H9 (cell line): ENCODE data around the gene GRIK3. TPM values are rescaled to one million over a fixed set of nuclear protein-coding genes. Genes with fewer than 3 reads are reported as not detected.

Experiments
- DNase-seq: peaks from one replicate; pipeline ENCODE4 v3.0.0-alpha.2; 2017
- H2AFZ ChIP-seq: one replicate; pipeline ENCODE4 v1.6.1; 2013; ENCODE audit warnings: mild to moderate bottlenecking, low read length, control low read depth, moderate library complexity
- H2AK5ac ChIP-seq: 2 replicates; pipeline ENCODE4 v1.6.1; 2013; ENCODE audit warnings: low read length, control low read depth, mixed read lengths; ENCODE audit not compliant: insufficient read length
- H2BK120ac ChIP-seq: one replicate; pipeline ENCODE4 v1.6.1; 2013; ENCODE audit warnings: low read depth, mild to moderate bottlenecking, low read length, control low read depth, inconsistent platforms; ENCODE audit not compliant: poor library complexity, severe bottlenecking
- H2BK12ac ChIP-seq: 2 replicates; pipeline ENCODE4 v1.6.1; 2013; ENCODE audit warnings: low read length, control low read depth, mixed read lengths, low read depth; ENCODE audit not compliant: insufficient read length
- H2BK15ac ChIP-seq: 2 replicates; pipeline ENCODE4 v1.6.1; 2013; ENCODE audit warnings: low read depth, low read length, control low read depth
- H2BK20ac ChIP-seq: one replicate; pipeline ENCODE4 v1.6.1; 2013; ENCODE audit warnings: low read depth, mild to moderate bottlenecking, low read length, control low read depth, inconsistent platforms; ENCODE audit not compliant: poor library complexity, severe bottlenecking
- H2BK5ac ChIP-seq: 2 replicates; pipeline ENCODE4 v1.6.1; 2013; ENCODE audit warnings: low read length, control low read depth, mixed read lengths; ENCODE audit not compliant: insufficient read length
- H3K14ac ChIP-seq: 2 replicates; pipeline ENCODE4 v1.6.1; 2013; ENCODE audit warnings: low read length, control low read depth; ENCODE audit not compliant: insufficient read depth
- H3K18ac ChIP-seq: 2 replicates; pipeline ENCODE4 v1.6.1; 2013; ENCODE audit warnings: low read depth, mild to moderate bottlenecking, mixed read lengths, low read length, control low read depth; ENCODE audit not compliant: insufficient read length
- H3K23ac ChIP-seq: 2 replicates; pipeline ENCODE4 v1.6.1; 2013; ENCODE audit warnings: low read length, control low read depth, mixed read lengths, low read depth; ENCODE audit not compliant: insufficient read length
- H3K23me2 ChIP-seq: 2 replicates; pipeline ENCODE4 v1.6.1; 2013; ENCODE audit warnings: low read depth, mild to moderate bottlenecking, mixed read lengths, low read length, control low read depth; ENCODE audit not compliant: insufficient read length, poor library complexity, severe bottlenecking
- H3K27ac ChIP-seq: 2 replicates; pipeline ENCODE4 v1.5.1; 2013; ENCODE audit warnings: low read length, control low read depth, mixed read lengths, low read depth; ENCODE audit not compliant: insufficient read length
- H3K27me3 ChIP-seq: 2 replicates; pipeline ENCODE4 v1.6.1; 2013; ENCODE audit warnings: low read length, control low read depth, inconsistent platforms; ENCODE audit not compliant: insufficient read depth
- H3K4ac ChIP-seq: 2 replicates; pipeline ENCODE4 v1.6.1; 2013; ENCODE audit warnings: low read depth, mild to moderate bottlenecking, control low read depth, inconsistent platforms, low read length, moderate library complexity
- H3K4me1 ChIP-seq: 2 replicates; pipeline ENCODE4 v1.6.1; 2013; ENCODE audit warnings: low read length, control low read depth, inconsistent platforms; ENCODE audit not compliant: insufficient read depth
- H3K4me2 ChIP-seq: 2 replicates; pipeline ENCODE4 v1.6.1; 2013; ENCODE audit warnings: low read length, control low read depth, mixed read lengths; ENCODE audit not compliant: insufficient read length, insufficient read depth
- H3K56ac ChIP-seq: 2 replicates; pipeline ENCODE4 v1.6.1; 2013; ENCODE audit warnings: low read depth, mild to moderate bottlenecking, mixed read lengths, low read length, control low read depth; ENCODE audit not compliant: insufficient read length
- H3K79me1 ChIP-seq: 2 replicates; pipeline ENCODE4 v1.6.1; 2013; ENCODE audit warnings: low read depth, mild to moderate bottlenecking, moderate library complexity, low read length, control low read depth, inconsistent platforms; ENCODE audit not compliant: insufficient read depth, poor library complexity, severe bottlenecking
- H3K79me2 ChIP-seq: 2 replicates; pipeline ENCODE4 v1.6.1; 2013; ENCODE audit warnings: low read length, control low read depth, inconsistent platforms; ENCODE audit not compliant: insufficient read depth
- H3K9ac ChIP-seq: 2 replicates; pipeline ENCODE4 v1.6.1; 2013; ENCODE audit warnings: low read length, control low read depth, mixed read lengths; ENCODE audit not compliant: insufficient read length; ENCODE audit errors: extremely low read depth
- H3K9me3 ChIP-seq: one replicate; pipeline ENCODE4 v1.6.1; 2013; ENCODE audit warnings: low read depth, low read length, inconsistent platforms; ENCODE audit not compliant: control insufficient read depth
- H3T11ph ChIP-seq: one replicate; pipeline ENCODE4 v1.6.1; 2013; ENCODE audit warnings: mild to moderate bottlenecking, low read length, control low read depth, inconsistent platforms
- H4K20me1 ChIP-seq: one replicate; pipeline ENCODE4 v1.6.1; 2013; ENCODE audit not compliant: control insufficient read depth, insufficient read length, insufficient read depth
- H4K5ac ChIP-seq: 2 replicates; pipeline ENCODE4 v1.6.1; 2013; ENCODE audit warnings: low read depth, mild to moderate bottlenecking, mixed read lengths, low read length, control low read depth; ENCODE audit not compliant: insufficient read length
- H4K8ac ChIP-seq: replicated peaks from 2 replicates; pipeline ENCODE4 v1.6.1; 2013; ENCODE audit warnings: low read length, control low read depth, mixed read lengths, low read depth; ENCODE audit not compliant: insufficient read length
- H4K91ac ChIP-seq: 2 replicates; pipeline ENCODE4 v1.6.1; 2013; ENCODE audit warnings: low read depth, mild to moderate bottlenecking, moderate library complexity, mixed read lengths, low read length, control low read depth; ENCODE audit not compliant: insufficient read length
- H3K27ac Mint-ChIP-seq, 3 experiments: 2 replicates in 2 of 3; 3 replicates in 1 of 3; pipeline ENCODE4 v1.8.0; 2020 to 2021; ENCODE audit warnings: mixed read lengths in 3 of 3, mild to moderate bottlenecking in 1 of 3, moderate library complexity in 1 of 3
- H3K27me3 Mint-ChIP-seq: 2 replicates; pipeline ENCODE4 v1.8.0; 2021; ENCODE audit warnings: low read depth, mild to moderate bottlenecking, moderate library complexity, mixed read lengths
- H3K36me3 Mint-ChIP-seq, 3 experiments: 2 replicates in 2 of 3; 3 replicates in 1 of 3; pipeline ENCODE4 v1.8.0; 2020 to 2021; ENCODE audit warnings: low read depth in 3 of 3, mixed read lengths in 3 of 3; ENCODE audit not compliant: insufficient read depth in 1 of 3
- H3K4me1 Mint-ChIP-seq, 2 experiments: 2 replicates each; pipeline ENCODE4 v1.8.0; 2020; ENCODE audit warnings: mixed read lengths in 2 of 2
- H3K4me3 Mint-ChIP-seq, 2 experiments: 2 replicates in 1 of 2; 3 replicates in 1 of 2; pipeline ENCODE4 v1.8.0; 2020 to 2021; ENCODE audit warnings: mild to moderate bottlenecking in 2 of 2, mixed read lengths in 2 of 2, moderate library complexity in 1 of 2
- H3K9me3 Mint-ChIP-seq, 2 experiments: 2 replicates in 1 of 2; 3 replicates in 1 of 2; pipeline ENCODE4 v1.8.0; 2020; ENCODE audit warnings: mild to moderate bottlenecking in 2 of 2, mixed read lengths in 2 of 2, moderate library complexity in 1 of 2
- CTCF ChIP-seq: fragments of 200-600 bp; sonication (generic); conservative IDR thresholded peaks from 3 replicates; pipeline ENCODE4 v1.8.0; 2021; ENCODE audit warnings: antibody characterized with exemption, mild to moderate bottlenecking
- WGBS: extraction: QIAGEN DNeasy Blood & Tissue Kit; methylation state at CpG from one replicate; pipeline ENCODE4 v1.1.7; 2013; ENCODE audit warnings: missing lambda C conversion rate, low lambda C conversion rate, mixed read lengths; ENCODE audit not compliant: insufficient read length; ENCODE audit errors: extremely low coverage; 5-methylcytosine and 5-hydroxymethylcytosine counted together
- total RNA-seq: library from RNA; stranded (reverse); gene quantifications from 2 replicates; pipeline ENCODE4 v1.2.1, GENCODE V29; 2021

The GRIK3 gene
- total RNA-seq, 1 experiment from 2014 or later = 1.7 TPM

DNA sequence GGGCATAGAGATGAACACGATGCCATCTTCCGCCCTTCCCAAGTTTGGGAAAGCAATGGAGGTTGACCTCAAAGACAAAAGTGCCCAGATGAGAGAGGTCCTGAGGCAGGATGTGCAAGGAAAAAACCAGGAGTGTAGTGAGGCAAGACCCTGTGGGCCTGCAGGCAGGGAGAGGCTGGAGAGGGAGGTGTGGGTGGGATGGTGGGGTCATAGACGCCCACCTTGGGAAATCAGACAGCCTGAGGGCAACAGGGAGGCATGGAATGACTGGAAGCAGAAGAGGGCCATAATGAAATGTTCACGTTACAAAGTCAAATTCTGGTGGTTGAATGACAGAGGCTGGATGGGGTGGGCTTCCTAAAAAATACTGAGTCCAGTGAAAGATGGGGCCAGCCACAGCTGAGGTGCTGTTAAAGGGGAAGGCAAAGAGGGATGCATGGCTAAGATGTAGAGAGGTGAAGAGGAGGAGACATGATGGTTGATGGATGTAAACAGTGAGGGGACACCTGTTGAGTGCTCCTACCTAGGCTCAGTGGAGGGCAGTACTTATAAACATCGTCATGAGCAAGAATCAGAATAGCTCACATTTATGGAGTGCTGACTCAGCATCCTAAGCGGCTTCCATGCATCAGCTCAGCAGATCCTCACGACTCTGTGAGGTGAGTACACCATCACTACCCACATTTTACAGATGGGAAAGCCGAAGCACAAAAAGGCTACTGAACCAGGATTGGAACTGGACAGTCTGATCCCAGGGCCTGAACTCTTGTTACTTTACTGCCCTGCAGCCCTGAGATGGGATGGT is 42.0 kb downstream of the GRIK3 start:
- no peak for TF ChIP-seq CTCF
- no peak overlapping the region for H2BK12ac ChIP-seq

More for the DNA sequence above, 42.0 kb downstream of the GRIK3 start:
- no peak overlapping the region for H2AK5ac ChIP-seq
- H2BK15ac ChIP-seq = no peak overlapping the region
- H3K56ac ChIP-seq = no peak overlapping the region
- H3K27me3 ChIP-seq = no peaks in the 10 kb centered on the region
- H3K79me1 ChIP-seq = no peaks in the 10 kb centered on the region
- no peak overlapping the region for H3K9ac ChIP-seq
- H3K18ac ChIP-seq = no peak overlapping the region
- no peaks in the 10 kb centered on the region for H3K4me1 Mint-ChIP-seq
- no peaks in the 10 kb centered on the region for H3K79me2 ChIP-seq
- WGBS = no CpG with 5 or more reads among the region's 8 CpGs
- H3K27ac ChIP-seq = no peak overlapping the region
- no peaks in the 10 kb centered on the region for H4K20me1 ChIP-seq
- H3K9me3 ChIP-seq = no peaks in the 10 kb centered on the region
- H2BK20ac ChIP-seq = no peak overlapping the region
- H2BK120ac ChIP-seq = no peak overlapping the region
- DNase-seq = no peak
- no peak overlapping the region for H3K27ac Mint-ChIP-seq
- no peak overlapping the region for H3K4me3 Mint-ChIP-seq
- no peaks in the 10 kb centered on the region for H3K23me2 ChIP-seq
- H3K4me2 ChIP-seq = no peak overlapping the region
- H3K9me3 Mint-ChIP-seq = no peaks in the 10 kb centered on the region
- H3T11ph ChIP-seq = no peak overlapping the region
- H3K4me1 ChIP-seq = no peaks in the 10 kb centered on the region
- no peak overlapping the region for H3K14ac ChIP-seq
- no peak overlapping the region for H2BK5ac ChIP-seq
- H4K5ac ChIP-seq = no peak overlapping the region
- peaks cover 6% of the 10 kb centered on the region; the same call in 1 of the 2 replicates for H3K27me3 Mint-ChIP-seq
- no peak overlapping the region for H3K23ac ChIP-seq
- H3K4ac ChIP-seq = no peak overlapping the region
- no peaks in the 10 kb centered on the region; a peak in 1 of 7 replicates for H3K36me3 Mint-ChIP-seq
- no peak overlapping the region for H2AFZ ChIP-seq
- H4K8ac ChIP-seq = no peak overlapping the region
- H4K91ac ChIP-seq = no peak overlapping the region
